ENCODE results near the gene CHI3L2.
"Not testable (repeated sequence)": the region's sequence is repeated elsewhere in the genome, so short reads cannot be mapped to it uniquely, and the experiment has no call there.

The CHI3L2 gene

GRCh38 chr1:111215285-111215684 lies 12.2 kb upstream of the CHI3L2 start:
- H3K36me3 ChIP-seq (ENCODE audit: control insufficient read depth, insufficient read depth, low read length); H3K9me3 ChIP-seq (ENCODE audit: control insufficient read depth, insufficient read depth, low read length); H3K4me3 ChIP-seq (ENCODE audit: low read depth, low read length); H3K27me3 ChIP-seq (ENCODE audit: control insufficient read depth, insufficient read depth, low read length); H3K4me1 ChIP-seq (ENCODE audit: control insufficient read depth, insufficient read depth, low read length); H3K9ac ChIP-seq (ENCODE audit: low read depth, low read length): not testable (repeated sequence)

- no peaks in the 10 kb centered on the region for H3K27me3 ChIP-seq (ENCODE audit: control insufficient read depth, insufficient read depth, low read length)
- H3K9ac ChIP-seq (ENCODE audit: low read depth, low read length) = no peak overlapping the region
- H3K4me1 ChIP-seq (ENCODE audit: control insufficient read depth, insufficient read depth, low read length) = no peaks in the 10 kb centered on the region
- no peak overlapping the region for H3K4me3 ChIP-seq (ENCODE audit: low read depth, low read length)
- no peaks in the 10 kb centered on the region for H3K36me3 ChIP-seq (ENCODE audit: control insufficient read depth, insufficient read depth, low read length)
- no peaks in the 10 kb centered on the region for H3K9me3 ChIP-seq (ENCODE audit: control insufficient read depth, insufficient read depth, low read length)
Observed at GRCh38 chr1:111216751-111217150, 10.8 kb upstream of the CHI3L2 start.

- Histone ChIP-seq H3K36me3 (ENCODE audit: control insufficient read depth, insufficient read depth, low read length) (no peaks in the 10 kb centered on the region), H3K27me3 (ENCODE audit: control insufficient read depth, insufficient read depth, low read length) (no peaks in the 10 kb centered on the region), H3K4me1 (ENCODE audit: control insufficient read depth, insufficient read depth, low read length) (no peaks in the 10 kb centered on the region), H3K4me3 (ENCODE audit: low read depth, low read length) (no peak overlapping the region), H3K9me3 (ENCODE audit: control insufficient read depth, insufficient read depth, low read length) (no peaks in the 10 kb centered on the region), H3K9ac (ENCODE audit: low read depth, low read length) (no peak overlapping the region)
Observed at GRCh38 chr1:111217183-111217910, 10.2 kb upstream of the CHI3L2 start.

- no peaks in the 10 kb centered on the region for H3K9me3 ChIP-seq (ENCODE audit: control insufficient read depth, insufficient read depth, low read length)
- no peak overlapping the region for H3K9ac ChIP-seq (ENCODE audit: low read depth, low read length)
- no peaks in the 10 kb centered on the region for H3K36me3 ChIP-seq (ENCODE audit: control insufficient read depth, insufficient read depth, low read length)
- H3K4me3 ChIP-seq (ENCODE audit: low read depth, low read length) = no peak overlapping the region
- H3K27me3 ChIP-seq (ENCODE audit: control insufficient read depth, insufficient read depth, low read length) = no peaks in the 10 kb centered on the region
- peaks cover 8% of the 10 kb centered on the region for H3K4me1 ChIP-seq (ENCODE audit: control insufficient read depth, insufficient read depth, low read length)
Observed at GRCh38 chr1:111218701-111219556, 8.6 kb upstream of the CHI3L2 start.

GRCh38 chr1:111219557-111220286 lies 7.8 kb upstream of the CHI3L2 start:
- H3K4me1 ChIP-seq (ENCODE audit: control insufficient read depth, insufficient read depth, low read length) = peaks cover 8% of the 10 kb centered on the region
- no peaks in the 10 kb centered on the region for H3K27me3 ChIP-seq (ENCODE audit: control insufficient read depth, insufficient read depth, low read length)
- H3K36me3 ChIP-seq (ENCODE audit: control insufficient read depth, insufficient read depth, low read length) = no peaks in the 10 kb centered on the region
- no peak overlapping the region for H3K4me3 ChIP-seq (ENCODE audit: low read depth, low read length)
- H3K9me3 ChIP-seq (ENCODE audit: control insufficient read depth, insufficient read depth, low read length) = no peaks in the 10 kb centered on the region
- H3K9ac ChIP-seq (ENCODE audit: low read depth, low read length) = no peak overlapping the region

- Histone ChIP-seq H3K4me3 (ENCODE audit: low read depth, low read length) (no peak overlapping the region), H3K9ac (ENCODE audit: low read depth, low read length) (no peak overlapping the region), H3K9me3 (ENCODE audit: control insufficient read depth, insufficient read depth, low read length) (no peaks in the 10 kb centered on the region), H3K27me3 (ENCODE audit: control insufficient read depth, insufficient read depth, low read length) (no peaks in the 10 kb centered on the region), H3K36me3 (ENCODE audit: control insufficient read depth, insufficient read depth, low read length) (no peaks in the 10 kb centered on the region), H3K4me1 (ENCODE audit: control insufficient read depth, insufficient read depth, low read length) (peaks cover 8% of the 10 kb centered on the region)
Observed at GRCh38 chr1:111220302-111220890, 7.1 kb upstream of the CHI3L2 start.

GRCh38 chr1:111221276-111221632 lies 6.3 kb upstream of the CHI3L2 start:
- H3K27me3 ChIP-seq (ENCODE audit: control insufficient read depth, insufficient read depth, low read length) = no peaks in the 10 kb centered on the region
- H3K4me1 ChIP-seq (ENCODE audit: control insufficient read depth, insufficient read depth, low read length) = peaks cover 8% of the 10 kb centered on the region
- no peaks in the 10 kb centered on the region for H3K9me3 ChIP-seq (ENCODE audit: control insufficient read depth, insufficient read depth, low read length)
- no peak overlapping the region for H3K4me3 ChIP-seq (ENCODE audit: low read depth, low read length)
- H3K9ac ChIP-seq (ENCODE audit: low read depth, low read length) = no peak overlapping the region
- no peaks in the 10 kb centered on the region for H3K36me3 ChIP-seq (ENCODE audit: control insufficient read depth, insufficient read depth, low read length)

GRCh38 chr1:111221633-111222291 lies 5.8 kb upstream of the CHI3L2 start:
- Histone ChIP-seq H3K4me3 (ENCODE audit: low read depth, low read length) (no peak overlapping the region), H3K36me3 (ENCODE audit: control insufficient read depth, insufficient read depth, low read length) (no peaks in the 10 kb centered on the region), H3K9me3 (ENCODE audit: control insufficient read depth, insufficient read depth, low read length) (no peaks in the 10 kb centered on the region), H3K4me1 (ENCODE audit: control insufficient read depth, insufficient read depth, low read length) (peaks cover 8% of the 10 kb centered on the region), H3K9ac (ENCODE audit: low read depth, low read length) (no peak overlapping the region), H3K27me3 (ENCODE audit: control insufficient read depth, insufficient read depth, low read length) (no peaks in the 10 kb centered on the region)

- no peak overlapping the region for H3K9ac ChIP-seq (ENCODE audit: low read depth, low read length)
- peaks cover 8% of the 10 kb centered on the region for H3K4me1 ChIP-seq (ENCODE audit: control insufficient read depth, insufficient read depth, low read length)
- H3K9me3 ChIP-seq (ENCODE audit: control insufficient read depth, insufficient read depth, low read length) = no peaks in the 10 kb centered on the region
- no peaks in the 10 kb centered on the region for H3K36me3 ChIP-seq (ENCODE audit: control insufficient read depth, insufficient read depth, low read length)
- no peaks in the 10 kb centered on the region for H3K27me3 ChIP-seq (ENCODE audit: control insufficient read depth, insufficient read depth, low read length)
- H3K4me3 ChIP-seq (ENCODE audit: low read depth, low read length) = no peak overlapping the region
Observed at GRCh38 chr1:111222308-111223125, 5.0 kb upstream of the CHI3L2 start.

- Histone ChIP-seq H3K27me3 (ENCODE audit: control insufficient read depth, insufficient read depth, low read length) (no peaks in the 10 kb centered on the region), H3K9ac (ENCODE audit: low read depth, low read length) (no peak overlapping the region), H3K36me3 (ENCODE audit: control insufficient read depth, insufficient read depth, low read length) (no peaks in the 10 kb centered on the region), H3K4me3 (ENCODE audit: low read depth, low read length) (no peak overlapping the region), H3K4me1 (ENCODE audit: control insufficient read depth, insufficient read depth, low read length) (peaks cover 8% of the 10 kb centered on the region), H3K9me3 (ENCODE audit: control insufficient read depth, insufficient read depth, low read length) (no peaks in the 10 kb centered on the region)
Observed at GRCh38 chr1:111223126-111223685, 4.3 kb upstream of the CHI3L2 start.
